ENCODE measurements around the gene DCAF6.

- TF ChIP-seq CTCF (IDR thresholded peaks at IDR 0.05) (no peak), POLR2A (IDR thresholded peaks at IDR 0.05) (no peak)
Observed at GRCh38 chr1:167974698-167975097, 38.2 kb downstream of the DCAF6 start.
